ENCODE data around the gene ITCH.

GRCh38 chr20:34529742-34530141 is 166.7 kb downstream of the ITCH start:
- TF ChIP-seq EZH2 (IDR thresholded peaks at IDR 0.05; ENCODE audit: insufficient read depth, poor library complexity, severe bottlenecking) (no peak), EZH2phosphoT487 (IDR thresholded peaks at IDR 0.05; ENCODE audit: insufficient read depth, low read depth) (no peak)
